HEK293 (cell line): ENCODE data around the gene ANTKMT.

ENCODE experiments used
- BCL11A ChIP-seq: fragments of 450-650 bp; formaldehyde crosslinking; IDR thresholded peaks from 2 replicates; pipeline ENCODE4 v1.5.1; 2016; ENCODE audit warnings: low read depth, missing biosample characterization, missing genetic modification characterization
- CTCF ChIP-seq: fragments of 450-650 bp; formaldehyde crosslinking; IDR thresholded peaks from 2 replicates; pipeline ENCODE4 v1.5.1; 2016; ENCODE audit warnings: missing biosample characterization, missing genetic modification characterization
- ELK4 ChIP-seq: IDR thresholded peaks from 2 replicates; pipeline ENCODE4 v1.6.1; 2011; ENCODE audit warnings: mild to moderate bottlenecking, low read depth, low read length, borderline replicate concordance
- OSR2 ChIP-seq: fragments of 450-650 bp; formaldehyde crosslinking; IDR thresholded peaks from 2 replicates; pipeline ENCODE4 v1.5.1; 2016; ENCODE audit warnings: missing biosample characterization, missing genetic modification characterization
- PRDM10 ChIP-seq: fragments of 450-650 bp; formaldehyde crosslinking; IDR thresholded peaks from 2 replicates; pipeline ENCODE4 v1.5.1; 2016; ENCODE audit warnings: missing biosample characterization, missing genetic modification characterization
- REPIN1 ChIP-seq: fragments of 450-650 bp; formaldehyde crosslinking; IDR thresholded peaks from 2 replicates; pipeline ENCODE4 v1.5.1; 2017; ENCODE audit warnings: missing biosample characterization, missing genetic modification characterization, low read depth
- REST ChIP-seq: fragments of 450-650 bp; formaldehyde crosslinking; IDR thresholded peaks from 2 replicates; pipeline ENCODE4 v1.5.1; 2016; ENCODE audit warnings: missing biosample characterization, missing genetic modification characterization
- WT1 ChIP-seq: fragments of 450-650 bp; formaldehyde crosslinking; IDR thresholded peaks from 2 replicates; pipeline ENCODE4 v1.5.1; 2016; ENCODE audit warnings: missing biosample characterization, missing genetic modification characterization
- ZNF132 ChIP-seq: fragments of 450-650 bp; formaldehyde crosslinking; IDR thresholded peaks from 2 replicates; pipeline ENCODE4 v1.5.1; 2017; ENCODE audit warnings: missing biosample characterization, missing genetic modification characterization, borderline replicate concordance
- ZNF138 ChIP-seq: fragments of 450-650 bp; formaldehyde crosslinking; IDR thresholded peaks from 2 replicates; pipeline ENCODE4 v1.5.1; 2016; ENCODE audit warnings: missing biosample characterization, missing genetic modification characterization, borderline replicate concordance
- ZNF311 ChIP-seq: fragments of 450-650 bp; formaldehyde crosslinking; IDR thresholded peaks from 2 replicates; pipeline ENCODE4 v1.5.1; 2017; ENCODE audit warnings: missing biosample characterization, missing genetic modification characterization, borderline replicate concordance
- ZNF335 ChIP-seq: fragments of 450-650 bp; formaldehyde crosslinking; conservative IDR thresholded peaks from 2 replicates; pipeline ENCODE4 v1.5.1; 2016; ENCODE audit warnings: missing biosample characterization, missing genetic modification characterization
- ZNF624 ChIP-seq: fragments of 450-650 bp; formaldehyde crosslinking; IDR thresholded peaks from 2 replicates; pipeline ENCODE4 v1.5.1; 2017; ENCODE audit warnings: missing biosample characterization, missing genetic modification characterization
- ZNF658 ChIP-seq: fragments of 450-650 bp; formaldehyde crosslinking; IDR thresholded peaks from 2 replicates; pipeline ENCODE4; 2016; ENCODE audit warnings: missing biosample characterization, missing genetic modification characterization

GRCh38 chr16:726188-726437 is 5.2 kb downstream of the ANTKMT start:
- TF ChIP-seq ZNF138 (tag by site-specific recombination) (no peak), ZNF132 (tag by site-specific recombination) (no peak), WT1 (no peak), ZNF311 (no peak), ZNF335 (tag by site-specific recombination) (no peak), ELK4 (no peak), CTCF (tag by site-specific recombination) (no peak), REST (tag by site-specific recombination) (0 out of 2 replicates have a peak, but pooled peaks have one; percentile 30), BCL11A (no peak), ZNF624 (no peak), PRDM10 (tag by site-specific recombination) (no peak), ZNF658 (tag by site-specific recombination) (no peak), OSR2 (tag by site-specific recombination) (no peak), REPIN1 (tag by site-specific recombination) (no peak)
